Right lobe of liver (tissue), 6 donors: ENCODE measurements around the gene NOL4L. TPM values are rescaled to one million over a fixed set of nuclear protein-coding genes. Genes with fewer than 3 reads are reported as not detected.
A peak's percentile ranks its signal among the peaks of the same experiment; 100 is the strongest.

ENCODE experiments used
- ATAC-seq, 4 donors: fragments of 200-7000 bp; cut with Tn5 transposase; one replicate each; pipeline ENCODE4 v1.9.1; 2020; ENCODE audit warnings: mild to moderate bottlenecking in 4 of 4, moderate library complexity in 4 of 4
- DNase-seq, 3 donors: peaks; one replicate each; pipeline ENCODE4 v3.0.0-alpha.2; 2020
- H3K27ac ChIP-seq, 3 donors: fragments of 200-600 bp; one replicate each; pipeline ENCODE4 v1.8.0; 2022
- H3K27me3 ChIP-seq, 2 donors: fragments of 200-600 bp; one replicate each; pipeline ENCODE4 v1.8.0; 2022
- H3K36me3 ChIP-seq, 4 donors: fragments of 200-600 bp; sonication (generic) in 1 of 4; one replicate each; pipeline versions ENCODE4 v1.5.1 to v1.8.0; 2017 to 2022; ENCODE audit warnings: control low read depth in 1 of 4
- H3K4me1 ChIP-seq, 4 donors: fragments of 200-600 bp; sonication (generic) in 1 of 4; one replicate each; pipeline versions ENCODE4 v1.5.1 to v1.8.0; 2017 to 2022; ENCODE audit warnings: control low read depth in 1 of 4
- H3K4me3 ChIP-seq, 3 donors: fragments of 200-600 bp; one replicate each; pipeline ENCODE4 v1.8.0; 2022
- H3K9me3 ChIP-seq, 4 donors: fragments of 200-600 bp; sonication (generic) in 1 of 4; one replicate each; pipeline versions ENCODE4 v1.5.1 to v1.8.0; 2017 to 2022; ENCODE audit warnings: control low read depth in 1 of 4
- POLR2A ChIP-seq: fragments of 450-650 bp; IDR thresholded peaks from one replicate; pipeline ENCODE4 v1.6.1; 2017; ENCODE audit warnings: antibody characterized with exemption, mild to moderate bottlenecking
- WGBS: methylation state at CpG from one replicate; pipeline ENCODE4 v1.1.6; 2018; ENCODE audit warnings: low coverage, low lambda C conversion rate; ENCODE audit not compliant: insufficient coverage; ENCODE audit errors: missing lambda C conversion rate; 5-methylcytosine and 5-hydroxymethylcytosine counted together
- intact Hi-C, 2 donors: fragments of 100-400 bp; cut with DNase I; formaldehyde crosslinking; loops; one replicate each; pipeline versions ENCODE4 v1.11.2 to v1.14.1; 2022
- total RNA-seq, 6 experiments: library from RNA; depleted of rRNA in 2 of 6; stranded (reverse); fragments of >200 nt in 2 of 6; fragmentation: NEBNext Ultra II Directional in 3 of 6; extraction: Animal tissue kit (Norgen Biotek cat#: 25700) in 3 of 6; gene quantifications; one replicate each; pipeline versions ENCODE4 v1.1.0 to v1.2.4, GENCODE V29; 2016 to 2023
- TF ChIP-seq, protein P1 (sequence below), 4 donors: fragments of 200-600 bp in 3 of 4; fragments of 450-650 bp in 1 of 4; IDR thresholded peaks; one replicate each; pipeline versions ENCODE4 v1.5.1 to v1.8.0; 2016 to 2022; ENCODE audit warnings: antibody characterized with exemption in 4 of 4, mild to moderate bottlenecking in 2 of 4
- donor health status: DM: no; HTN: yes; CAD: no.
- donor health status: DM: no; HTN: no; CAD: no.
- donor health status: DM: no; HTN: no; CAD: no.
- donor health status: DM: no; HTN: yes; CAD: no.
- donor health status: DM: no; HTN: yes; CAD: no.

The NOL4L gene
- total RNA-seq, 6 experiments from 2014 or later: 4.3 to 6.5 (median 5.7) TPM

DNA sequence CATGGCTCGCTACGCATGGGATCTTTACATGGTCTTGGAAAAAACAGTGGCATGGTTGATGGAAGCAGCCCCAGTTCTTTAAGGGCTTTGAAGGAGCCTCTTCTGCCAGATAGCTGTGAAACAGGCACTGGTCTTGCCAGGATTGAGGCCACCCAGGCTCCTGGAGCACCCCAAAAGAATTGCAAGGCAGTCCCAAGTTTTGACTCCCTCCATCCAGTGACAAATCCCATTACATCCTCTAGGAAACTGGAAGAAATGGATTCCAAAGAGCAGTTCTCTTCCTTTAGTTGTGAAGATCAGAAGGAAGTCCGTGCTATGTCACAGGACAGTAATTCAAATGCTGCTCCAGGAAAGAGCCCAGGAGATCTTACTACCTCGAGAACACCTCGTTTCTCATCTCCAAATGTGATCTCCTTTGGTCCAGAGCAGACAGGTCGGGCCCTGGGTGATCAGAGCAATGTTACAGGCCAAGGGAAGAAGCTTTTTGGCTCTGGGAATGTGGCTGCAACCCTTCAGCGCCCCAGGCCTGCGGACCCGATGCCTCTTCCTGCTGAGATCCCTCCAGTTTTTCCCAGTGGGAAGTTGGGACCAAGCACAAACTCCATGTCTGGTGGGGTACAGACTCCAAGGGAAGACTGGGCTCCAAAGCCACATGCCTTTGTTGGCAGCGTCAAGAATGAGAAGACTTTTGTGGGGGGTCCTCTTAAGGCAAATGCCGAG, 148.8 kb downstream of the NOL4L start:
- H3K9me3 ChIP-seq: no peaks in the 10 kb centered on the region
- peaks cover 16 to 60% (median 37%) of the 10 kb centered on the region in 4 donors for H3K36me3 ChIP-seq
- peaks cover 0 to 38% (median 14%) of the 10 kb centered on the region in 4 donors for H3K4me1 ChIP-seq
- no peaks in the 10 kb centered on the region for H3K27me3 ChIP-seq
- no peak overlapping the region for H3K27ac ChIP-seq
- no peak for TF ChIP-seq POLR2A
- TF ChIP-seq, protein P1, sequence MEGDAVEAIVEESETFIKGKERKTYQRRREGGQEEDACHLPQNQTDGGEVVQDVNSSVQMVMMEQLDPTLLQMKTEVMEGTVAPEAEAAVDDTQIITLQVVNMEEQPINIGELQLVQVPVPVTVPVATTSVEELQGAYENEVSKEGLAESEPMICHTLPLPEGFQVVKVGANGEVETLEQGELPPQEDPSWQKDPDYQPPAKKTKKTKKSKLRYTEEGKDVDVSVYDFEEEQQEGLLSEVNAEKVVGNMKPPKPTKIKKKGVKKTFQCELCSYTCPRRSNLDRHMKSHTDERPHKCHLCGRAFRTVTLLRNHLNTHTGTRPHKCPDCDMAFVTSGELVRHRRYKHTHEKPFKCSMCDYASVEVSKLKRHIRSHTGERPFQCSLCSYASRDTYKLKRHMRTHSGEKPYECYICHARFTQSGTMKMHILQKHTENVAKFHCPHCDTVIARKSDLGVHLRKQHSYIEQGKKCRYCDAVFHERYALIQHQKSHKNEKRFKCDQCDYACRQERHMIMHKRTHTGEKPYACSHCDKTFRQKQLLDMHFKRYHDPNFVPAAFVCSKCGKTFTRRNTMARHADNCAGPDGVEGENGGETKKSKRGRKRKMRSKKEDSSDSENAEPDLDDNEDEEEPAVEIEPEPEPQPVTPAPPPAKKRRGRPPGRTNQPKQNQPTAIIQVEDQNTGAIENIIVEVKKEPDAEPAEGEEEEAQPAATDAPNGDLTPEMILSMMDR (IDR thresholded peaks at IDR 0.05): no peak
- ATAC-seq: no peak
- intact Hi-C loops: no loop called here
- no peak for DNase-seq
- H3K4me3 ChIP-seq: no peak overlapping the region
- 85% methylated on average over 4 of the region's 11 CpGs for WGBS

DNA sequence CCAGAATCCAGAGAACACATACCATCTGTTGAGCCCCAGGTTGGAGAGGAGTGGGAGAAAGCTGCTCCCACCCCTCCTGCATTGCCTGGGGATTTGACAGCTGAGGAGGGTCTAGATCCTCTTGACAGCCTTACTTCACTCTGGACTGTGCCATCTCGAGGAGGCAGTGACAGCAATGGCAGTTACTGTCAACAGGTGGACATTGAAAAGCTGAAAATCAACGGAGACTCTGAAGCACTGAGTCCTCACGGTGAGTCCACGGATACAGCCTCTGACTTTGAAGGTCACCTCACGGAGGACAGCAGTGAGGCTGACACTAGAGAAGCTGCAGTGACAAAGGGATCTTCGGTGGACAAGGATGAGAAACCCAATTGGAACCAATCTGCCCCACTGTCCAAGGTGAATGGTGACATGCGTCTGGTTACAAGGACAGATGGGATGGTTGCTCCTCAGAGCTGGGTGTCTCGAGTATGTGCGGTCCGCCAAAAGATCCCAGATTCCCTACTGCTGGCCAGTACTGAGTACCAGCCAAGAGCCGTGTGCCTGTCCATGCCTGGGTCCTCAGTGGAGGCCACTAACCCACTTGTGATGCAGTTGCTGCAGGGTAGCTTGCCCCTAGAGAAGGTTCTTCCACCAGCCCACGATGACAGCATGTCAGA, 149.6 kb downstream of the NOL4L start:
- no peak overlapping the region for H3K4me3 ChIP-seq
- ATAC-seq (no peak), DNase-seq (no peak)
- H3K9me3 ChIP-seq: no peaks in the 10 kb centered on the region
- no CpG with 5 or more reads among the region's 12 CpGs for WGBS
- peaks cover 16 to 67% (median 39%) of the 10 kb centered on the region in 4 donors for H3K36me3 ChIP-seq
- no peaks in the 10 kb centered on the region for H3K27me3 ChIP-seq
- intact Hi-C loops: no loop called here
- H3K4me1 ChIP-seq: peaks cover 0 to 30% (median 10%) of the 10 kb centered on the region in 4 donors
- no peak overlapping the region for H3K27ac ChIP-seq
- no peak for TF ChIP-seq POLR2A
- TF ChIP-seq, protein P1 (IDR thresholded peaks at IDR 0.05): no peak

DNA sequence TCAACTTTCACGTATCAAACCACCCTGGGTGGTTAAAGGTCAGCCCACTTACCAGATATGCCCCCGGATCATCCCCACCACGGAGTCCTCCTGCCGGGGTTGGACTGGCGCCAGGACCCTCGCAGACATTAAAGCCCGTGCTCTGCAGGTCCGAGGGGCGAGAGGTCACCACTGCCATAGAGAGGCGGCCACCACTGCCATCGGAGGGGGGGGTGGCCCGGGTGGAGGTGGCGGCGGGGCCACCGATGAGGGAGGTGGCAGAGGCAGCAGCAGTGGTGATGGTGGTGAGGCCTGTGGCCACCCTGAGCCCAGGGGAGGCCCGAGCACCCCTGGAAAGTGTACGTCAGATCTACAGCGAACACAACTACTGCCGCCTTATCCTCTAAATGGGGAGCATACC, 150.7 kb downstream of the NOL4L start:
- 59% methylated on average over 6 of the region's 19 CpGs for WGBS
- H3K4me1 ChIP-seq: peaks cover 0 to 19% (median 6%) of the 10 kb centered on the region in 4 donors
- DNase-seq: no peak
- no peak overlapping the region for H3K4me3 ChIP-seq
- no peaks in the 10 kb centered on the region for H3K9me3 ChIP-seq
- no peaks in the 10 kb centered on the region for H3K27me3 ChIP-seq
- peak in 1 of 4 donors; percentile 5 for ATAC-seq
- no peak overlapping the region for H3K27ac ChIP-seq
- H3K36me3 ChIP-seq: peaks cover 24 to 78% (median 45%) of the 10 kb centered on the region in 4 donors
- TF ChIP-seq, protein P1 (IDR thresholded peaks at IDR 0.05): no peak
- no peak for TF ChIP-seq POLR2A
- intact Hi-C loops: no loop called here

DNA sequence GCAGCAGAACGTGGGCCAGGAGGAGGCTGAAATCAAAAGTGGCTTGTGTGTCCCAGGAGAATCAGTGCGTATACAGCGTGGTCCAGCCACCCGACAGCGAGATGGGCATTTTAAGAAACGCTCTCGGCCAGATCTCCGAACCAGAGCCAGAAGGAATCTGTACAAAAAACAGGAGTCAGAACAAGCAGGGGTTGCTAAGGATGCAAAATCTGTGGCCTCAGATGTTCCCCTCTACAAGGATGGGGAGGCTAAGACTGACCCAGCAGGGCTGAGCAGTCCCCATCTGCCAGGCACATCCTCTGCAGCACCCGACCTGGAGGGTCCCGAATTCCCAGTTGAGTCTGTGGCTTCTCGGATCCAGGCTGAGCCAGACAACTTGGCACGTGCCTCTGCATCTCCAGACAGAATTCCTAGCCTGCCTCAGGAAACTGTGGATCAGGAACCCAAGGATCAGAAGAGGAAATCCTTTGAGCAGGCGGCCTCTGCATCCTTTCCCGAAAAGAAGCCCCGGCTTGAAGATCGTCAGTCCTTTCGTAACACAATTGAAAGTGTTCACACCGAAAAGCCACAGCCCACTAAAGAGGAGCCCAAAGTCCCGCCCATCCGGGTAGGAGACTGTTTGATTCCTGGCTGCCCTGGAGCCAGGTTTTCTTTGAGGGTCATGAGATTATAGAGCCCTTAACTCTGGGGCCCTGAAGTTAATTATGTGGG, 151.7 kb downstream of the NOL4L start:
- Histone ChIP-seq H3K4me1 (peaks cover 0 to 11% (median 5%) of the 10 kb centered on the region in 4 donors), H3K4me3 (no peak overlapping the region), H3K27me3 (no peaks in the 10 kb centered on the region), H3K36me3 (peaks cover 24 to 88% (median 54%) of the 10 kb centered on the region in 4 donors), H3K9me3 (no peaks in the 10 kb centered on the region), H3K27ac (no peak overlapping the region)
- intact Hi-C loops: no loop called here
- 73% methylated on average over 16 of the region's 20 CpGs for WGBS
- TF ChIP-seq, protein P1 (IDR thresholded peaks at IDR 0.05): no peak
- TF ChIP-seq POLR2A: no peak
- ATAC-seq: peak; percentile 43 to 56 (median 50)
- DNase-seq: no peak
